Smooth muscle cell (in vitro differentiated cells): Measurements from ENCODE around the gene KSR1. TPM values are rescaled to one million over a fixed set of nuclear protein-coding genes. Genes with fewer than 3 reads are reported as not detected.

Experiments
- DNase-seq: peaks from one replicate; lab custom pipeline; 2025; ENCODE audit not compliant: unreplicated experiment; lab: John Stamatoyannopoulos, UW
- H2AFZ ChIP-seq: fragments of 200-600 bp; sonication (generic); 2 replicates; pipeline ENCODE4 v1.6.0; 2016; ENCODE audit warnings: antibody characterized with exemption, low read depth, mild to moderate bottlenecking
- H3F3A ChIP-seq: fragments of 200-600 bp; sonication (generic); 2 replicates; pipeline ENCODE4 v1.6.0; 2017; ENCODE audit warnings: antibody characterized with exemption, low read depth
- H3K27ac ChIP-seq: fragments of 200-600 bp; sonication (generic); 2 replicates; pipeline ENCODE4 v1.5.1; 2016; ENCODE audit warnings: low read depth, mild to moderate bottlenecking
- H3K27me3 ChIP-seq: fragments of 200-600 bp; sonication (generic); 2 replicates; pipeline ENCODE4 v1.6.1; 2016; ENCODE audit warnings: low read depth, mild to moderate bottlenecking
- H3K36me3 ChIP-seq: fragments of 200-600 bp; sonication (generic); 2 replicates; pipeline ENCODE4 v1.5.1; 2016; ENCODE audit warnings: low read depth
- H3K4me1 ChIP-seq: fragments of 200-600 bp; sonication (generic); 2 replicates; pipeline ENCODE4 v1.5.1; 2016; ENCODE audit warnings: low read depth
- H3K4me2 ChIP-seq: fragments of 200-600 bp; sonication (generic); 2 replicates; pipeline ENCODE4 v1.6.0; 2016; ENCODE audit warnings: mild to moderate bottlenecking
- H3K4me3 ChIP-seq: fragments of 200-600 bp; sonication (generic); 2 replicates; pipeline ENCODE4 v1.5.1; 2016; ENCODE audit warnings: mild to moderate bottlenecking
- H3K79me2 ChIP-seq: fragments of 200-600 bp; sonication (generic); 2 replicates; pipeline ENCODE4 v1.6.0; 2016; ENCODE audit warnings: low read depth, mild to moderate bottlenecking
- H3K9ac ChIP-seq: fragments of 200-600 bp; sonication (generic); 2 replicates; pipeline ENCODE4 v1.6.0; 2016; ENCODE audit warnings: low read depth
- H3K9me3 ChIP-seq: fragments of 200-600 bp; sonication (generic); replicated peaks from 2 replicates; pipeline ENCODE4 v1.5.1; 2016; ENCODE audit warnings: low read depth
- H4K20me1 ChIP-seq: fragments of 200-600 bp; sonication (generic); 2 replicates; pipeline ENCODE4 v1.6.0; 2016; ENCODE audit warnings: low read depth
- CTCF ChIP-seq: fragments of 200-600 bp; sonication (generic); IDR thresholded peaks from 2 replicates; pipeline ENCODE4 v1.5.1; 2017; ENCODE audit warnings: borderline replicate concordance, mild to moderate bottlenecking, antibody characterized with exemption; ENCODE audit not compliant: insufficient read depth, poor library complexity, severe bottlenecking
- WGBS: methylation state at CpG from one replicate; pipeline ENCODE4 v1.1.7; 2016; ENCODE audit warnings: low lambda C conversion rate; 5-methylcytosine and 5-hydroxymethylcytosine counted together
- polyA plus RNA-seq: library from polyadenylated mRNA; unstranded; fragments of >200 nt; fragmentation: Nextera tagmentation; extraction: Ambion mirVana; gene quantifications from 2 replicates; pipeline ENCODE4 v1.2.1, GENCODE V29; 2016
- total RNA-seq: library from RNA; depleted of rRNA; stranded (reverse); fragments of >200 nt; gene quantifications from 2 replicates; pipeline ENCODE4 v1.2.3, GENCODE V29; 2014

The KSR1 gene
- total and polyA plus RNA-seq, 2 experiments from 2014 or later = 40.4 to 65.1 TPM

- H3K4me2 ChIP-seq = peak overlapping the region; percentile 3
- no peak for TF ChIP-seq CTCF
- H3K27me3 ChIP-seq = no peaks in the 10 kb centered on the region
- peaks cover 10% of the 10 kb centered on the region for H3F3A ChIP-seq
- H3K79me2 ChIP-seq = peaks cover 99% of the 10 kb centered on the region
- peak overlapping the region; percentile 5 for H3K27ac ChIP-seq
- peaks cover 86% of the 10 kb centered on the region for H4K20me1 ChIP-seq
- no peaks in the 10 kb centered on the region for H3K9me3 ChIP-seq
- H3K4me3 ChIP-seq = no peak overlapping the region
- H2AFZ ChIP-seq = no peak overlapping the region
- H3K4me1 ChIP-seq = peaks cover 65% of the 10 kb centered on the region
- H3K9ac ChIP-seq = no peak overlapping the region
- WGBS = 43% methylated on average over 2 of the region's 2 CpGs
- H3K36me3 ChIP-seq = no peaks in the 10 kb centered on the region
- no peak for DNase-seq
Measured at GRCh38 chr17:27524594-27524993, 68.3 kb downstream of the KSR1 start.

GRCh38 chr17:27525316-27525715 is 69.1 kb downstream of the KSR1 start:
- Histone ChIP-seq H4K20me1 (peaks cover 85% of the 10 kb centered on the region), H3F3A (peaks cover 16% of the 10 kb centered on the region), H3K9ac (no peak overlapping the region), H3K27me3 (no peaks in the 10 kb centered on the region), H2AFZ (no peak overlapping the region), H3K4me2 (peak overlapping the region; percentile 3), H3K27ac (peak overlapping the region; percentile 5), H3K79me2 (peaks cover 99% of the 10 kb centered on the region), H3K4me3 (no peak overlapping the region), H3K9me3 (no peaks in the 10 kb centered on the region), H3K4me1 (peaks cover 58% of the 10 kb centered on the region), H3K36me3 (no peaks in the 10 kb centered on the region)
- 46% methylated on average over 2 of the region's 2 CpGs for WGBS
- DNase-seq = no peak
- TF ChIP-seq CTCF = no peak

GRCh38 chr17:27525836-27526603 is 69.8 kb downstream of the KSR1 start:
- peaks cover 99% of the 10 kb centered on the region for H3K79me2 ChIP-seq
- peak overlapping the region; percentile 66 for H3K4me2 ChIP-seq
- 88% methylated on average over 6 of the region's 6 CpGs for WGBS
- no peak for DNase-seq
- H3F3A ChIP-seq = peaks cover 22% of the 10 kb centered on the region
- peak overlapping the region; percentile 19 for H3K27ac ChIP-seq
- H2AFZ ChIP-seq = no peak overlapping the region
- H3K36me3 ChIP-seq = no peaks in the 10 kb centered on the region
- H4K20me1 ChIP-seq = peaks cover 85% of the 10 kb centered on the region
- H3K4me3 ChIP-seq = no peak overlapping the region
- H3K9me3 ChIP-seq = no peaks in the 10 kb centered on the region
- peaks cover 54% of the 10 kb centered on the region for H3K4me1 ChIP-seq
- no peak for TF ChIP-seq CTCF
- H3K9ac ChIP-seq = no peak overlapping the region
- H3K27me3 ChIP-seq = no peaks in the 10 kb centered on the region

- peak overlapping the region; percentile 66 for H3K4me2 ChIP-seq
Measured at GRCh38 chr17:27526604-27527002, 70.4 kb downstream of the KSR1 start.

More at GRCh38 chr17:27526604-27527002, 70.4 kb downstream of the KSR1 start:
- Histone ChIP-seq H3K27ac (peak overlapping the region; percentile 19), H3K9me3 (no peaks in the 10 kb centered on the region), H3K27me3 (no peaks in the 10 kb centered on the region), H3K9ac (no peak overlapping the region), H3K4me1 (peaks cover 52% of the 10 kb centered on the region), H3K79me2 (peaks cover 98% of the 10 kb centered on the region), H2AFZ (no peak overlapping the region), H3F3A (peaks cover 25% of the 10 kb centered on the region), H3K4me3 (no peak overlapping the region), H3K36me3 (no peaks in the 10 kb centered on the region), H4K20me1 (peaks cover 82% of the 10 kb centered on the region)
- WGBS = 17% methylated on average over 9 of the region's 9 CpGs
- no peak for TF ChIP-seq CTCF
- no peak for DNase-seq
